Choroid plexus epithelial cell (primary cell): Measurements from ENCODE around the gene FOXJ2.
A peak's percentile ranks its signal among the peaks of the same experiment; 100 is the strongest.

Experiments used
- DNase-seq: peaks from one replicate; pipeline ENCODE4 v3.0.0-alpha.2; 2010; ENCODE audit warnings: low read depth
- H3K4me3 ChIP-seq: 2 replicates; pipeline ENCODE4 v1.5.1; 2011; ENCODE audit warnings: low read depth, mild to moderate bottlenecking, control low read depth, low read length, moderate library complexity
- CTCF ChIP-seq: conservative IDR thresholded peaks from 2 replicates; pipeline ENCODE4 v1.5.1; 2011; ENCODE audit warnings: low read depth, mild to moderate bottlenecking, control low read depth, inconsistent platforms, low read length, moderate library complexity

FOXJ2 gene

GRCh38 chr12:8038659-8039114 lies 6.2 kb downstream of the FOXJ2 start:
- TF ChIP-seq CTCF, result no peak
- H3K4me3 ChIP-seq, result peak overlapping the region; percentile 36
- DNase-seq, result peak; percentile 75

- no peak overlapping the region for H3K4me3 ChIP-seq
- no peak for DNase-seq
- TF ChIP-seq CTCF, result no peak
Observed at GRCh38 chr12:8040791-8041190, 8.3 kb downstream of the FOXJ2 start.

GRCh38 chr12:8045952-8046944 lies 13.7 kb downstream of the FOXJ2 start:
- peak; percentile 94 for TF ChIP-seq CTCF
- DNase-seq, result peak; percentile 91

GRCh38 chr12:8047842-8048241 lies 15.3 kb downstream of the FOXJ2 start:
- H3K4me3 ChIP-seq, result no peak overlapping the region
- DNase-seq, result no peak
- no peak for TF ChIP-seq CTCF

More at GRCh38 chr12:8045952-8046944, 13.7 kb downstream of the FOXJ2 start:
- no peak overlapping the region for H3K4me3 ChIP-seq

- no peak overlapping the region for H3K4me3 ChIP-seq
- no peak for DNase-seq
Observed at GRCh38 chr12:8048906-8049305, 16.4 kb downstream of the FOXJ2 start.

GRCh38 chr12:8050600-8051250 lies 18.2 kb downstream of the FOXJ2 start:
- no peak for TF ChIP-seq CTCF
- DNase-seq, result no peak
- H3K4me3 ChIP-seq, result no peak overlapping the region

More at GRCh38 chr12:8048906-8049305, 16.4 kb downstream of the FOXJ2 start:
- TF ChIP-seq CTCF, result no peak
